ENCODE measurements around the gene EHD4.

The EHD4 gene

GRCh38 chr15:41913256-41913655, 59.1 kb downstream of the EHD4 start:
- no peak for DNase-seq
- TF ChIP-seq GATA1 (IDR thresholded peaks at IDR 0.05; ENCODE audit: low read depth, low read length) (no peak), POLR2A (IDR thresholded peaks at IDR 0.05; ENCODE audit: low read length) (no peak)

- TF ChIP-seq GATA1 (IDR thresholded peaks at IDR 0.05; ENCODE audit: low read depth, low read length) (no peak), POLR2A (IDR thresholded peaks at IDR 0.05; ENCODE audit: low read length) (no peak)
These were observed 60.5 kb downstream of the EHD4 start for GRCh38 chr15:41911691-41912345.

GRCh38 chr15:41908736-41909461, 63.5 kb downstream of the EHD4 start:
- no peak for TF ChIP-seq POLR2A (IDR thresholded peaks at IDR 0.05; ENCODE audit: low read length)
- TF ChIP-seq GATA1 (IDR thresholded peaks at IDR 0.05; ENCODE audit: low read depth, low read length), result no peak
- no peak for DNase-seq

More at GRCh38 chr15:41911691-41912345, 60.5 kb downstream of the EHD4 start:
- DNase-seq, result no peak

GRCh38 chr15:41907141-41907540, 65.2 kb downstream of the EHD4 start:
- DNase-seq, result no peak
- TF ChIP-seq GATA1 (IDR thresholded peaks at IDR 0.05; ENCODE audit: low read depth, low read length) (no peak), POLR2A (IDR thresholded peaks at IDR 0.05; ENCODE audit: low read length) (no peak)

GRCh38 chr15:41906608-41907007, 65.7 kb downstream of the EHD4 start:
- TF ChIP-seq POLR2A (IDR thresholded peaks at IDR 0.05; ENCODE audit: low read length) (no peak), GATA1 (IDR thresholded peaks at IDR 0.05; ENCODE audit: low read depth, low read length) (no peak)

GRCh38 chr15:41905036-41905793, 67.1 kb downstream of the EHD4 start:
- no peak for TF ChIP-seq GATA1 (IDR thresholded peaks at IDR 0.05; ENCODE audit: low read depth, low read length)
- no peak for TF ChIP-seq POLR2A (IDR thresholded peaks at IDR 0.05; ENCODE audit: low read length)
- DNase-seq, result no peak

More at GRCh38 chr15:41906608-41907007, 65.7 kb downstream of the EHD4 start:
- DNase-seq, result no peak

- DNase-seq, result peak; percentile 58 to 78
- TF ChIP-seq POLR2A (IDR thresholded peaks at IDR 0.05; ENCODE audit: low read length) (no peak), GATA1 (IDR thresholded peaks at IDR 0.05; ENCODE audit: low read depth, low read length) (no peak)
These were observed 67.8 kb downstream of the EHD4 start for GRCh38 chr15:41904541-41905005.

- no peak for DNase-seq
- TF ChIP-seq POLR2A (IDR thresholded peaks at IDR 0.05; ENCODE audit: low read length), result no peak
These were observed 68.6 kb downstream of the EHD4 start for GRCh38 chr15:41903782-41904181.

- TF ChIP-seq POLR2A (IDR thresholded peaks at IDR 0.05; ENCODE audit: low read length) (no peak), GATA1 (IDR thresholded peaks at IDR 0.05; ENCODE audit: low read depth, low read length) (no peak)
- DNase-seq, result no peak
These were observed 70.9 kb downstream of the EHD4 start for GRCh38 chr15:41901431-41901830.

GRCh38 chr15:41900526-41901380, 71.6 kb downstream of the EHD4 start:
- no peak for TF ChIP-seq GATA1 (IDR thresholded peaks at IDR 0.05; ENCODE audit: low read depth, low read length)
- no peak for TF ChIP-seq POLR2A (IDR thresholded peaks at IDR 0.05; ENCODE audit: low read length)
- no peak for DNase-seq

- no peak for DNase-seq
- no peak for TF ChIP-seq GATA1 (IDR thresholded peaks at IDR 0.05; ENCODE audit: low read depth, low read length)
- no peak for TF ChIP-seq POLR2A (IDR thresholded peaks at IDR 0.05; ENCODE audit: low read length)
These were observed 72.4 kb downstream of the EHD4 start for GRCh38 chr15:41899854-41900442.

GRCh38 chr15:41897363-41897799, 75.0 kb downstream of the EHD4 start:
- TF ChIP-seq GATA1 (IDR thresholded peaks at IDR 0.05; ENCODE audit: low read depth, low read length), result no peak
- TF ChIP-seq POLR2A (IDR thresholded peaks at IDR 0.05; ENCODE audit: low read length), result no peak
- no peak for DNase-seq

GRCh38 chr15:41896566-41896965, 75.8 kb downstream of the EHD4 start:
- TF ChIP-seq POLR2A (IDR thresholded peaks at IDR 0.05; ENCODE audit: low read length) (no peak), GATA1 (IDR thresholded peaks at IDR 0.05; ENCODE audit: low read depth, low read length) (no peak)
- no peak for DNase-seq

Measured in erythroblast (primary cell).